Measurements from ENCODE around the gene DNAJC5. TPM values are rescaled to one million over a fixed set of nuclear protein-coding genes. Genes with fewer than 3 reads are reported as not detected.
"Not testable (repeated sequence)": the region's sequence is repeated elsewhere in the genome, so short reads cannot be mapped to it uniquely, and the experiment has no call there.

The DNAJC5 gene
- total and polyA plus RNA-seq, 2 experiments from 2014 or later, result 9.4 to 37.7 TPM

DNA sequence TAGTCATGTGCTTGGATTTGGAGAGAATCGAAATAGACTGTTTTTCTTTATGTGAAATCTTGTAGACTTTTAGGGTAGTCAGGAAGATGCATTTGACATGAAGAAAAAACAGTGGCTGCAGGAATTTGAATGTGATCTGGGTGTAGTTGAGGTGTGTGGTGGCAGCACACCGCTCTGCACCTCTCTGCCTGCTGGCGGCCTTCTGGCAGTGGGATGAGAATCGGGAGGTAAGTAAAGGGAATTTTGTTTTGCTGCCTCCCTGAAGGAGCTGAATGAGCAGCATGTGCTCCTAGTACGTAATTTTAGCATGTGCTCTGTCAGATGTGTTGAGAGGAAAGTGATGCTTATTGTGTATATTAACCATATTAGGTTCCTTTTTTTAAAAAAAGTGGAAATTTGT lies 26.7 kb upstream of the DNAJC5 start:
- H3K27ac ChIP-seq, result no peak overlapping the region
- no peak for DNase-seq (ENCODE audit: low read depth in 1 of 2, low spot score in 1 of 2)
- H3K36me3 ChIP-seq, result peaks cover 23% of the 10 kb centered on the region
- TF ChIP-seq, protein P1, sequence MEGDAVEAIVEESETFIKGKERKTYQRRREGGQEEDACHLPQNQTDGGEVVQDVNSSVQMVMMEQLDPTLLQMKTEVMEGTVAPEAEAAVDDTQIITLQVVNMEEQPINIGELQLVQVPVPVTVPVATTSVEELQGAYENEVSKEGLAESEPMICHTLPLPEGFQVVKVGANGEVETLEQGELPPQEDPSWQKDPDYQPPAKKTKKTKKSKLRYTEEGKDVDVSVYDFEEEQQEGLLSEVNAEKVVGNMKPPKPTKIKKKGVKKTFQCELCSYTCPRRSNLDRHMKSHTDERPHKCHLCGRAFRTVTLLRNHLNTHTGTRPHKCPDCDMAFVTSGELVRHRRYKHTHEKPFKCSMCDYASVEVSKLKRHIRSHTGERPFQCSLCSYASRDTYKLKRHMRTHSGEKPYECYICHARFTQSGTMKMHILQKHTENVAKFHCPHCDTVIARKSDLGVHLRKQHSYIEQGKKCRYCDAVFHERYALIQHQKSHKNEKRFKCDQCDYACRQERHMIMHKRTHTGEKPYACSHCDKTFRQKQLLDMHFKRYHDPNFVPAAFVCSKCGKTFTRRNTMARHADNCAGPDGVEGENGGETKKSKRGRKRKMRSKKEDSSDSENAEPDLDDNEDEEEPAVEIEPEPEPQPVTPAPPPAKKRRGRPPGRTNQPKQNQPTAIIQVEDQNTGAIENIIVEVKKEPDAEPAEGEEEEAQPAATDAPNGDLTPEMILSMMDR (IDR thresholded peaks at IDR 0.05; ENCODE audit: low read depth, low read length), result no peak
- H3K27me3 ChIP-seq, result no peaks in the 10 kb centered on the region
- H3K4me1 ChIP-seq (ENCODE audit: low read depth), result peaks cover 9% of the 10 kb centered on the region
- no peaks in the 10 kb centered on the region for H3K9me3 ChIP-seq (ENCODE audit: low read depth)
- H3K4me3 ChIP-seq, result no peak overlapping the region

GRCh38 chr20:63873477-63873971 lies 21.4 kb upstream of the DNAJC5 start:
- H3K27me3 ChIP-seq, result no peaks in the 10 kb centered on the region
- TF ChIP-seq, protein P1 (IDR thresholded peaks at IDR 0.05; ENCODE audit: low read depth, low read length), result no peak
- DNase-seq (ENCODE audit: low read depth in 1 of 2, low spot score in 1 of 2), result peak in 1 of 2 donors; percentile 85
- H3K9me3 ChIP-seq (ENCODE audit: low read depth), result no peaks in the 10 kb centered on the region
- no peak overlapping the region for H3K27ac ChIP-seq
- H3K4me3 ChIP-seq, result no peak overlapping the region
- peaks cover 54% of the 10 kb centered on the region for H3K36me3 ChIP-seq
- no peaks in the 10 kb centered on the region for H3K4me1 ChIP-seq (ENCODE audit: low read depth)

- DNase-seq (ENCODE audit: low read depth in 1 of 2, low spot score in 1 of 2), result peak in 1 of 2 donors; percentile 19
- H3K36me3 ChIP-seq, result peaks cover 48% of the 10 kb centered on the region
- not testable (repeated sequence) for H3K4me1 ChIP-seq (ENCODE audit: low read depth)
Observed at GRCh38 chr20:63874241-63874640, 20.7 kb upstream of the DNAJC5 start.

GRCh38 chr20:63876489-63877036 lies 18.4 kb upstream of the DNAJC5 start:
- H3K36me3 ChIP-seq, result peaks cover 38% of the 10 kb centered on the region
- no peak for DNase-seq (ENCODE audit: low read depth in 1 of 2, low spot score in 1 of 2)
- no peak overlapping the region for H3K27ac ChIP-seq
- no peak overlapping the region for H3K4me3 ChIP-seq
- no peaks in the 10 kb centered on the region for H3K27me3 ChIP-seq
- no peaks in the 10 kb centered on the region for H3K4me1 ChIP-seq (ENCODE audit: low read depth)
- TF ChIP-seq, protein P1 (IDR thresholded peaks at IDR 0.05; ENCODE audit: low read depth, low read length), result no peak
- no peaks in the 10 kb centered on the region for H3K9me3 ChIP-seq (ENCODE audit: low read depth)

More at GRCh38 chr20:63874241-63874640, 20.7 kb upstream of the DNAJC5 start:
- H3K27ac ChIP-seq; H3K9me3 ChIP-seq (ENCODE audit: low read depth); H3K27me3 ChIP-seq; H3K4me3 ChIP-seq: not testable (repeated sequence)

DNA sequence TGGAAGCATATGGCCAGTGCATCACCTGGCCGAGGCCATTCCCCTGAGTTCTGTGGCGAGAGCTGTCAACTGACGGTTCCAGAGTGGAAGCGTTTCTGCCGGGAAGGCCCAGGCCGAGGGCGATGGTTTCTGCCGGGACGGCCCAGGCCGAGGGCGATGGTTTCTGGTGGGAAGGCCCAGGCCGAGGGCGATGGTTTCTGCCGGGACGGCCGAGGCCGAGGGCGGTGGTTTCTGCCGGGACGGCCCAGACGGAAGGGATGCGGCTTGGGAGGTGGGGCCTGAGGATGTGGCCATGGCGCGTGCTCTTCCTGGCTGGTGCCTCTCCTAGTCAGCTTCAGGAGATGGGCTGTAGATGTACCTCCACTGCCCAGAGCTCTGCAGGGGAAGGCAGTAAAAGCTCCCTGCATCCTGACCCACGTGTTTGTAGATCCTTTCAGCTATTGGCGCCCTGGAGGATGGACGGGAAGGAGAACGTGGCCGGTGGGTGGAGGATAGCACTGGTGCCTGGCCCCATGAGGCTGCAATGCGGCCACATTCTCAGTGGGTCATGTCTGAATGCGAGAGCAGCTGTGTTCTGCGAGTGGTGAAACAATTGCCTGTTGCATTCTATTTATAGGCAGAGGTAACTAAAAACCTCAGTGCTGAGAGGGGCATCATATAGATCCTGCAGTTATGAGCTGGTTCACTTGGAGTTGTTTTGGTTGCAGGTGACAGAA lies 17.0 kb upstream of the DNAJC5 start:
- no peaks in the 10 kb centered on the region for H3K9me3 ChIP-seq (ENCODE audit: low read depth)
- no peak for DNase-seq (ENCODE audit: low read depth in 1 of 2, low spot score in 1 of 2)
- H3K36me3 ChIP-seq, result peaks cover 34% of the 10 kb centered on the region
- H3K4me1 ChIP-seq (ENCODE audit: low read depth), result no peaks in the 10 kb centered on the region
- no peaks in the 10 kb centered on the region for H3K27me3 ChIP-seq
- TF ChIP-seq, protein P1 (IDR thresholded peaks at IDR 0.05; ENCODE audit: low read depth, low read length), result no peak
- H3K4me3 ChIP-seq, result no peak overlapping the region
- no peak overlapping the region for H3K27ac ChIP-seq

Measured in cardiac muscle cell (in vitro differentiated cells and primary cell).